GM18951 (cell line): ENCODE data around the gene TBCB.
"Not testable (repeated sequence)": the region's sequence is repeated elsewhere in the genome, so short reads cannot be mapped to it uniquely, and the experiment has no call there.

Experiments
- POLR2A ChIP-seq: IDR thresholded peaks from 4 replicates; pipeline ENCODE4 v1.6.1; 2011; ENCODE audit warnings: mild to moderate bottlenecking; ENCODE audit not compliant: insufficient read length, insufficient read depth; ENCODE audit errors: extremely low read depth
- in situ Hi-C: fragments of 300-500 bp; cut with MboI; formaldehyde crosslinking; loops from one replicate; pipeline ENCODE4 v1.12.0; 2022; ENCODE audit warnings: low sequenced_read_pairs, mixed read lengths, inconsistent platforms; ENCODE audit not compliant: unreplicated experiment

TBCB gene, protein sequence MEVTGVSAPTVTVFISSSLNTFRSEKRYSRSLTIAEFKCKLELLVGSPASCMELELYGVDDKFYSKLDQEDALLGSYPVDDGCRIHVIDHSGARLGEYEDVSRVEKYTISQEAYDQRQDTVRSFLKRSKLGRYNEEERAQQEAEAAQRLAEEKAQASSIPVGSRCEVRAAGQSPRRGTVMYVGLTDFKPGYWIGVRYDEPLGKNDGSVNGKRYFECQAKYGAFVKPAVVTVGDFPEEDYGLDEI

DNA sequence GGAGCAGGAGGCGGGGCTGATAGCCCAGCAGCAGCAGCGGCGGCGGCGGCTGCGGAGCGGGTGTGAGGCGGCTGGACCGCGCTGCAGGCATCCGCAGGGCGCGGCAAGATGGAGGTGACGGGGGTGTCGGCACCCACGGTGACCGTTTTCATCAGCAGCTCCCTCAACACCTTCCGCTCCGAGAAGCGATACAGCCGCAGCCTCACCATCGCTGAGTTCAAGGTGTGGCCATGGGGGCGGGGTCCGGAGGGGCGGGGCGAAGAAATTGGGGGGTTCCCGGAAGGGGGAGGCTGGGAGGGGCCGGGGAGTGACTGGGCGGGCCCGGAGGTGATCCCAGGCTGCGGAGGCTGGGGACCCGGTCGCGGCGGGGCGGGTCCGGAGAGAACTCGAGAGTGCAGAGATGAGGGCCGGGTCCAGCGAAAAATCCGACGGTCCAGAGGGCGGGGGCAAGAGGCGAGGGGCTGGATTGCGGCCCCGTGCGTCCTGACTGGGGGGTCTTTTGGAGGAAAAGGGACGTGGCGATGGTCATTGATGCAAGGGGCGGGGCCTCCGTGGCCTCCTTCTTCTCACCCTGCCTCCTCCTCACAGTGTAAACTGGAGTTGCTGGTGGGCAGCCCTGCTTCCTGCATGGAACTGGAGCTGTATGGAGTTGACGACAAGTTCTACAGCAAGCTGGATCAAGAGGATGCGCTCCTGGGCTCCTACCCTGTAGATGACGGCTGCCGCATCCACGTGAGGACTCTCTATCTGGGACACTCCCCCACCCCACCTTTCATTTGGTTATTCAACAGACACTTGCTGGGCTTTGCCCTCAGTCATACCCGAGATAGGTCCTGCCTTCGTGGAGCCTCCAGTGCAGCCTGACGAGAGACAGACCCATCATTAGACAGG, at the start of gene TBCB:
Gene TBCB, plus strand, starts transcription at position 16 of the 891 bp plus-strand sequence. Its CDS starts 93 bp downstream, at position 109.
- TF ChIP-seq POLR2A: peak; percentile 74
- in situ Hi-C loops: no loop called here

DNA sequence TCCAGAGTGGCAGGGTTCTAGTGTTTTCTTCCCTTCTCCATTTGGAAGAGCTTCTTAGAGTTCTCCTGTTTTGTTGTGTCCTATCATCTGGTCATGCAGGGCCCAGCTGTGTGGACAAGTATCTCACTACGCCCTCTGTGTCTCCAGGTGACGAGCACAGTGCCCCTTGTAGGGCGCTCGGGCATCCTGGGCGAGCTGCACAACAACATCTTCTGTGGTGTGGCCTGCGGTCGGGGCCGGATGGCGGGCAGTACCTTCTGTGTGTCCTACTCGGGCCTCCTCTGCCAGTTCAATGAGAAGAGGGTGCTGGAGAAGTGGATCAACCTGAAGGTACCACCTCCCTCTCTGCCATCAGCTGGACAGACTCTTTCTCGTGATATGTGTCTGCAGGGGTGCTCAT, 47.6 kb upstream of the TBCB start:
- in situ Hi-C loops: no loop called here
- no peak for TF ChIP-seq POLR2A

DNA sequence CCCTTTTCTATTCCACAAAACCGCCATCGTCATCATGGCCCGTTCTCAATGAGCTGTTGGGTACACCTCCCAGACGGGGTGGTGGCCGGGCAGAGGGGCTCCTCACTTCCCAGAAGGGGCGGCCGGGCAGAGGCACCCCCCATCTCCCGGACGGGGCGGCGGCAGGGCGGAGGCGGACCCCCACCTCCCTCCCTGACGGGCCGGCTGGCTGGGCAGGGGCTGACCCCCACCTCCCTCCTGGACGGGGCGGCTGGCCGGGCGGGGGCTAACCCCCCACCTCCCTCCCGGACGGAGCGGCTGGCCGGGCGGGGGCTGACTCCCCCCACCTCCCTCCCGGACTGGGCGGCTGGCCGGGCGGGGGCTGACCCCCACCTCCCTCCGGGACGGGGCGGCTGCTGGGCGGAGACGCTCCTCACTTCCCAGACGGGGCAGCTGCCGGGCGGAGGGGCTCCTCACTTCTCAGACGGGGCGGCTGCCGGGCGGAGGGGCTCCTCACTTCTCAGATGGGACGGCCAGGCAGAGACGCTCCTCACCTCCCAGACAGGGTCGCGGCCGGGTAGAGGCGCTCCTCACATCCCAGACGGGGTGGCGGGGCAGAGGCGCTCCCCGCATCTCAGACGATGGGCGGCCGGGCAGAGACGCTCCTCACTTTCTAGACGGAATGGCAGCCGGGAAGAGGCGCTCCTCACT, 46.3 kb upstream of the TBCB start:
- in situ Hi-C loops: not testable (repeated sequence)

DNA sequence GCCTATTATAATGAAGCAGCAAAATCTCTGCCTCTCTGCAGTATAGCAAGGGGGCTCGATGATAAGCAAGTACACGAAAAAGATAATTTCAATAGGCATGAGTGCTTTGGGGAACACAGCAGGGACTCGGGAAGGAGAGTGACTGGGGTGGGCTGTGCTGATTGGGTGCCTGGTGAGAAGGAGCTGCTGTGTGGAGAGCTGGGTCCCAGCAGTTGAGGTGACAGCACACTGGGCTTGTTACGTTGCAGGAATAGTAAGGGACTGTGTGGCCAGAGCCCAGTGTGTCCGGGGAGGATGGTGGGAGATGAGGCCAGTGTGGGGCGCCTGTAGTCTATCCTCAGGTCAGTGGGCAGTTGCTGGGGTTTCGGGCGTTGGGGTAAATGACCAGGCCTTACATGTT, 43.2 kb upstream of the TBCB start:
- TF ChIP-seq POLR2A: no peak
- in situ Hi-C loops: no loop called here

DNA sequence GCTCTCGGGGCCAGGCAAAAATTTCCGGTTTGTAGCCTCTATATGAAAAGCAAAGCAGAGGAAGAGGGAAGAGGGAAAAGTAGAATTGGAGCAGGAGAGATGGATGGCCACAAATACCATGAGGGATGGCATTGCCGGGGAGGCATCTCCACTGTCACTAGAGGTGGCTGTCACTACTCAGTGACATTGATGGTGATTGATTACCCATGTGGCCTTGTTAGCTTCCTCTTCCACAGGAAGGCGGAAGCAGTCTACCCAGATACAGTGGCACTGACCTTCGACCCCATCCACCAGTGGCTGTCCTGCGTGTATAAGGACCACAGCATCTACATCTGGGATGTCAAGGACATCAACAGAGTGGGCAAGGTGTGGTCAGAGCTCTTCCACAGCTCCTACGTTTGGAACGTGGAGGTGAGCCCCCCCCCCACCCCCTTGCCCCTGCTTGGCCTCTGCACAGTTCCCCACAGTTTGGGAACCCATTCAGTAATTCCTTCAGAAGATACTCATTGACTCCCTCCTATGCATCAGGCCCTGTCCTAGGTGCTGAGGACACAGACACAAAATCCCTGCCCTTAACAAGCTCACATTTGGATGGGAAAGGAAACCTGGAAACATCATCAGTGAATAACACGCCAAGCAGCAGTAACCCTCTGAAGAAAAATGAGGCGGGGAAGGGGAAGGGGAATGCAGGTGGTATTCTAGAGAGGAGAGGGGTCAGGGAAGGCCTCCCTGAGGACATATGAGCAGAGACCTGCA, 42.0 kb upstream of the TBCB start:
- TF ChIP-seq POLR2A: no peak
- in situ Hi-C loops: no loop called here

DNA sequence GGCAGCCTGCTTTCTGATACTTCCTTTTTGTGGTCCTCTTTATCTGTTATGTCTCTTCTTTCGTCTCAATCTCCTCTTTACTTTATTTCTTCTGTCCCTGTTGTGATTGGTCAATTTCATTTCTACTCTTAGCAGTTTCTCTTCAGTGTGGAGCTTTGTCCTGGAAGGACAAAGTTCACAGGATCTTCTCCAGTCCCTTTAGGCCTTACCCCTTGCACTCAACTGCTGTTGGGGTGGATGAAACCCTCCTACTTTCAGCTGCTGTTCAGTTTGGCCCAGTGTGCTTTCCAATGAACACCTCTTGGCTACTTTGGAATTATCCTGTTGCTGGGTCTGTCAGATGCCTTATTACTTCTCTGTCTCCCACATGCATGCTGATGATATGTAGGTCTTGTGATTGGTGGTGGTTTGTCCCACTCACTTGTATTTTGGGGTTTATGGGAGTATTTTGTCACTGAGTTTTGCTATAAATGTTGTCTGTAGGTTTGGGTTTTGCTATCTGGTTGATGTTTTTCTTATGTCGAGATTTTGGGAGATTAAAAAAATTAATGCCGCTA, 35.8 kb upstream of the TBCB start:
- TF ChIP-seq POLR2A: no peak
- in situ Hi-C loops: no loop called here

DNA sequence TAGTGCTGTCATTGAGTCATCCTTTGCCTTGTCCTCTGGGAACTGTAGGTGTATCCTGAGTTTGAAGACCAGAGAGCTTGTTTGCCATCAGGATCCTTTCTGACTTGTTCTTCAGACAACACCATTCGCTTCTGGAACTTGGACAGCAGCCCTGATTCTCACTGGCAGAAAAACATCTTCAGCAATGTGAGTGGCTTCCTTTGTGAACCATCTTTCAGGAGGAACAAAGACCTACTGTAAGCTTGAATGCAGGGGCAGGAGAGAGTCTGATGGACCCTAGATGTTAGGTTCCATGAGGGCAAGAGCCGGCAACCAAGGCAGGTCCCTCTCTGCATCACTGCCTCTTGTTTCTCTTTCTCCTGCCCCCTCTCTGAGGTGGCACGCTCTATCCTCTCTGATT, 33.9 kb upstream of the TBCB start:
- TF ChIP-seq POLR2A: no peak
- in situ Hi-C loops: no loop called here

DNA sequence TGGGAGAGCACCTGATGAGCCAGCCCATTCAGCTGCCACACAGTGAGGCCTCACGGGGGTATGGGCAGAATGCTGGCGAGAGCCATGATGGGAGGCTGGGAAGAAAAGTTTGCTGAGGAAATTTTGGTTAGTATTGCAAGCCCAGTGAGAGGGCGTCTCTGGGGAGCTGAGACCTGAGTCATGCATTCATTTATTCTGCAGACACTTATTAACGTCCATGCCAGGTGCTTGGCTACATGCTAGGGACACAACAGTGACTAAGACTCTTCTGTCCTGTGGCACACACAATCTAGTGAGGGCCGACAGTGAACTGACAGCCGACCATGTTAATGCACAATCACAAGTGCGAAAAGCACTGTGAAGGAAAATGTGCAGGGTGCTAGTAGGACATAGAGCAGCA, 33.4 kb upstream of the TBCB start:
- TF ChIP-seq POLR2A: no peak
- in situ Hi-C loops: no loop called here

DNA sequence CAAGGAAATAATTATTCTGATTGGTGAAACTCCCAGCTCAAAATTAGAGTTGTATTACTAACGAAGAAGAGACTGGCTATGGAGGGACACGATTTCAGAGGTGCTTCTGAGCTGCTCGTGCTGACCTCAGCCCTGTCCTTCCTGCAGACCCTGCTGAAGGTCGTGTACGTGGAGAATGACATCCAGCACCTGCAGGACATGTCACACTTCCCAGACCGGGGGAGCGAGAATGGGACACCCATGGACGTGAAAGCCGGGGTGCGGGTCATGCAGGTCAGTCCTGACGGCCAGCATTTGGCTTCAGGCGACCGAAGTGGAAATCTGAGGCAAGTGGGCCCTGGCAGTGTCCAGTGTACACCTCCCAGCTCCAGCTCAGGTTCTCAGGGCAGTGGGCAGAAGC, 32.4 kb upstream of the TBCB start:
- TF ChIP-seq POLR2A: no peak
- in situ Hi-C loops: no loop called here

DNA sequence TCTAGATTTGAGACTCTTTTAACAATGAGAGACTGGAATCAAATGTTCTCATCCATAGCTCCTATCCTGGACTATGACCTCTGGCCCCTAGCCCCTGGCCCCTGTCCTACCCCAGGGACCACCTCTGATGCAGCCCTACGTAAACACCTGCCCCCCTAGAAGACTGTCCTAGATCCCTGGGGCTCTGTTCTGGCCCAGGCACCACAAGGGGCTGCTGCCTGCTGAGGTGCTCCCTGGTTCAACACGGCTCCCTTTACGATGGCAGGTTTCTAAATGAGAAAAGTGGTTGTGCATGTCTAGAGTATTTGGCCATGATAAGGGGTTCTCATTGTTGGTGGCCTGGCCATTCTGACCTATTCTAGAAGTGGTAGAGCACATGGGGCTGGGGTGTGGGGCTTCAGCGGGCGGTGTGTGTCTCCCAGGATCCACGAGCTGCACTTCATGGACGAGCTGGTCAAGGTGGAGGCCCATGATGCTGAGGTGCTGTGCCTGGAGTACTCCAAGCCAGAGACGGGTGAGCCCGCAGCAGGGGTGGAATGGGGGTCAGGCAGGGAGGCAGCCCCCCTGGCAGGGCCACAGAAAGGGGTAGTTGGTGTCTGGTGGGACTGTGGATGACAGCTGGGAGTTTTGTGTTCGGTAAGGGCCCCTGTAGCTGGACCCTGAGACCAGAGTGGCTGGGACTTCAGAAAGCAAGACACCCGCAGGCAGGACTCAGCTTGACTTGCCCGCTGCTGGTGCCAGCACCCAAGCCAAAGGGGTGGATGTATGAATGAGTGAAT, 30.8 kb upstream of the TBCB start:
- in situ Hi-C loops: no loop called here
- no peak for TF ChIP-seq POLR2A

DNA sequence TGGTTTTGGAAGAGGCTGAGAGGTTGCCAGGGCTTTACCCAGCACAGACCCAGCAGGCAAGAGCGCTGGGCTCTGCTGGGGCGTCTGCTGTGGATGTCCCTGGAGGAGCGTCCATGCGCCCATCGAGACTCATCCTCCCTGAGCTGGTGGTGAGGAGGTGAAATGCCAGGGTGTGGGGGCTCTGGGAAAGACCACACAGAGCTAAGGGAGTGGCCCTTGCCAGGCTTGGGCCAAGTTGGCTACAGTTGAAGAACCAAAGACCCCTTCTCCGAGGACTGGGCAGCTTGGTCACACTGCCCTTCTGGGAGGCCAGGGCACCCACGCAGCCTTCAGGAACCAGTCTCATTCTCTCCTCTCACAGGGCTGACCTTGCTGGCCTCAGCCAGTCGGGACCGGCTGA, 28.9 kb upstream of the TBCB start:
- TF ChIP-seq POLR2A: no peak
- in situ Hi-C loops: no loop called here

DNA sequence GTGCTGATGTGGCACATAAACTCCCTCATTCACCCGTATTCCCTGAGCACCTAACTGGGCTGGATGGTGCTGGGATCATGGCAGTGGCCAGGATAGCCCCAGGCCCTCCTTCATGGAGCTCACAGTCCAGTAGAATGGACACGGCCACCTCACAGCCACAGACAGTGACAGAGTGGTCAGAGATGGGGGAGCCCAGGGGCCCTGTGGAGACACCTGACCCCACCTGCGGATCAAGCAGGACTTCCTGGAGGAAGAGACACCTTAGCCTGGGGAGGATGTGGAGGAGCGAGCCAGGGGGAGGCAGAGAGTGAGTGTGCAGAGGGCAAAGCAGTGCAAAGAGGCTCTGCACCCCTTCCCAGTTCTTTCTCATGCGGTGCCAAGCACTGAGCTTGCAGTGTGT, 25.4 kb upstream of the TBCB start:
- in situ Hi-C loops: no loop called here
- TF ChIP-seq POLR2A: no peak
